Activated T-cell treated with anti-CD3 and anti-CD28 coated beads, Interleukin-2, amount 50 U/mL, for 72 hours (primary cell): ENCODE measurements around the gene FAM184A. TPM values are rescaled to one million over a fixed set of nuclear protein-coding genes. Genes with fewer than 3 reads are reported as not detected.

ENCODE experiments used
- ATAC-seq, 2 donors: fragments of 150-1000 bp; cut with Tn5 transposase; replicated peaks in 1 of 2; 2 replicates each; pipeline ENCODE4 v1.10.0; 2021; ENCODE audit warnings: moderate library complexity in 2 of 2, mild to moderate bottlenecking in 1 of 2
- DNase-seq, 2 donors: peaks; one replicate each; pipeline ENCODE4 v3.0.0; 2021 to 2022; ENCODE audit warnings: mixed read lengths in 1 of 2
- H3K27ac Mint-ChIP-seq: one replicate; pipeline ENCODE4 v1.8.0; 2022; ENCODE audit warnings: mild to moderate bottlenecking, moderate library complexity, mixed read lengths
- H3K27me3 Mint-ChIP-seq: one replicate; pipeline ENCODE4 v1.8.0; 2022; ENCODE audit warnings: low read depth, mixed read lengths
- H3K36me3 Mint-ChIP-seq, 2 donors: one replicate each; pipeline ENCODE4 v1.8.0; 2022; ENCODE audit warnings: mixed read lengths in 2 of 2, mild to moderate bottlenecking in 1 of 2; ENCODE audit not compliant: insufficient read depth in 2 of 2
- H3K4me1 Mint-ChIP-seq: one replicate; pipeline ENCODE4 v1.8.0; 2022; ENCODE audit warnings: low read depth, mixed read lengths
- H3K4me3 Mint-ChIP-seq, 2 donors: one replicate each; pipeline ENCODE4 v1.8.0; 2022; ENCODE audit warnings: mild to moderate bottlenecking in 2 of 2, mixed read lengths in 2 of 2, moderate library complexity in 2 of 2
- H3K9me3 Mint-ChIP-seq, 2 donors: one replicate each; pipeline ENCODE4 v1.8.0; 2022; ENCODE audit warnings: mixed read lengths in 2 of 2
- total RNA-seq, 2 donors: library from RNA; stranded (reverse); gene quantifications; one replicate each; pipeline ENCODE4 v1.2.3, GENCODE V29; 2022

Gene FAM184A
- total RNA-seq, 2 donors from 2014 or later = 18.4 to 18.5 TPM

DNA sequence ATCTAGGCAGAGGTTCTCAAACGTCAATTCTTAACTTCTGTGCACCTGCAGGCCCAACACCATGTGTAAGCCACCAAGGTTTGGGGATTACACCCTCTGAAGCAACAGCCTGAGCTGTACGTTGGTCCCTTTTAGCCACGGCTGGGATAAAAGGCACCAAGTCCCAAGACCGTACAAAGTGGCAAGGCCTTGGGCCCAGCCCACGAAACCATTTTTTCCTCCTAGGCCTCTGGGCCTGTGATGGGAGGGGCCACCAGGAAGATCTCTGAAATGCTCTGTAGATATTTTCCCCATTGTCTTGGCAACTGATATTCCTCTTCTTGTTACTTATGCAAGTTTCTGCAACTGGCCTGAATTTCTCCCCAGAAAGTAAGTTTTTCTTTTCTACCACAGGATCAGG lies 4.5 kb upstream of the FAM184A start:
- peaks cover 2 to 10% of the 10 kb centered on the region in 2 donors for H3K9me3 Mint-ChIP-seq
- peaks cover 14% of the 10 kb centered on the region for H3K4me1 Mint-ChIP-seq
- peaks cover 9 to 13% of the 10 kb centered on the region in 2 donors for H3K36me3 Mint-ChIP-seq
- H3K4me3 Mint-ChIP-seq = no peak overlapping the region
- H3K27ac Mint-ChIP-seq = no peak overlapping the region
- DNase-seq (no peak), ATAC-seq (no peak)
- peaks cover 7% of the 10 kb centered on the region for H3K27me3 Mint-ChIP-seq

DNA sequence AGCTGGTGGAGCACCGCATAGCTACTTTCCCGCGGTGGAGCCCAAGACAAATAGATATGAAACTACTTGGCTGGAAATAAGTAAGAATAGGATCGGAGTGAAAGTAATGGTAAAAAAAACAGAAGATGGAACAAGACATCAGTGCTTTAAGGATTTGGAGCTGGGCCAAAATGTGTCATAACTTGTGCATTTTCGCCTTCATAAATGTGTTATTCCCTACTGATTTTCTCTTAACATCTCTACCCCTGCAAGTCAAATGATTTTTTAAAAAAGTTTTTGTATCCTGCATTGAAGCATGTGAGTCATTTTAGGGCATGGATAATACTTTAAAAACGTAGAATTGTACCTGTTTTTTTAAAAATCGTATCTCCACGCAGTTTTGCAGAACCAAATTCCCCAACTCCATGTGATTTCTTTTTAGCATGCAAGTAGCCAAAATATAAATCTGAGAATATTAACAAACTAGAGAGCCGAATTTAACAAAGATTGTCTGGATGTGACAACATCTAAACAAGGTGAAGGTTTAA lies 882 bp upstream of the FAM184A start:
- DNase-seq (no peak), ATAC-seq (no peak)
- H3K27me3 Mint-ChIP-seq = no peaks in the 10 kb centered on the region
- peaks cover 9 to 13% of the 10 kb centered on the region in 2 donors for H3K36me3 Mint-ChIP-seq
- H3K4me1 Mint-ChIP-seq = peaks cover 44% of the 10 kb centered on the region
- peaks cover 2 to 10% of the 10 kb centered on the region in 2 donors for H3K9me3 Mint-ChIP-seq
- H3K27ac Mint-ChIP-seq = peak overlapping the region; percentile 59
- H3K4me3 Mint-ChIP-seq = peak overlapping the region; percentile 92 to 93

DNA sequence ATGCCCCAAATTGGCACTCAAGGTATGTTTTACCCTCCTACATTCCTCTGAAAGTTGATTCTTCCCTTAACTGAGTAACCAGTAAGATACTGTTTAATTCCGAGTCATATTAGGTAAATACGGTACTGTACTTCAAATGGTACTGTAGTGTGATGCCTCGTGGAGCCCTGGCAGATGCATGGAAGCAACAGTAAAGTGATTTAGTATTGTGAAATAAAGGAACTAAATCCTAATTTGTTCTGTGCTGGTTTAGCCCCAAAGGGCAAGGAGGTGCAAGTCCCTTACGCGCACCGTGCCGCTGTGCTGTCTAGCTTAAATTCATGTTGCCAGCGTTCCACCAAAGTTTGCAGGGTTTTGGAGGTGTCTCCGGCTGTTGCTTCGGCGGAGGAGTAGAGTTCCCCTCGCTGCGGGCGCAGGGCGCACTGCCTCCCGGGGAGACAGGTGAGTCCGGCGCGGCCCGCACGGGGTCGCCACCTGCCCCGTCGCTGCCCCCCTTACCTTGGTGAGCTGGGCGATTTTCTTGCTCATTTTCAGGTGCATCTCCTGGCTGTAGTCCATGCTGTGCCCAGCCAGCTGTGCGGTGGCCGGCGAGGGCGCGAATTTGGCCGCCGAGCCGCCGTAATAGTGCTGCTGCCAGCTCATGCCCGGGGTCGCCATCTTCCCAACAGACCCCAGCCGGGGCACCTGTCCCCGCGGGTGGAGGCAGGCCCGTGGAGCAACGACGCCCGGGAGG lies 655 bp downstream of the FAM184A start:
- H3K27me3 Mint-ChIP-seq = no peaks in the 10 kb centered on the region
- peaks cover 1 to 6% of the 10 kb centered on the region in 2 donors for H3K36me3 Mint-ChIP-seq
- H3K9me3 Mint-ChIP-seq = peaks cover 2 to 3% of the 10 kb centered on the region in 2 donors
- H3K27ac Mint-ChIP-seq = peak overlapping the region; percentile 89
- H3K4me3 Mint-ChIP-seq = peak overlapping the region; percentile 86 to 94
- peak; percentile 65 to 70 for DNase-seq
- peak; percentile 37 to 50 for ATAC-seq
- peaks cover 59% of the 10 kb centered on the region for H3K4me1 Mint-ChIP-seq

DNA sequence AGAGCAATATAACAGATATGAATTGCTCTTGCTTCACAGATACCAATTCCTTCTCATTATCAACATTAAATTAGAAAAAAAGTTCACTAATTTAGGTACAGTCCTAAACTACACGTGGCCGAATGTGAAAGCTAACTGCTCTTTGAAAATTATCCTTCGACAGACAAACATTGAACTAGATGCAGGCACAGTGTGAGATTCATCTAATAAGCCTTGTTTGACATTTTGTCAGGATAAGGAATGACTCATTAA lies 1.1 kb downstream of the FAM184A start:
- no peaks in the 10 kb centered on the region for H3K27me3 Mint-ChIP-seq
- DNase-seq (no peak), ATAC-seq (no peak)
- H3K27ac Mint-ChIP-seq = peak overlapping the region; percentile 89
- H3K4me3 Mint-ChIP-seq = peak overlapping the region; percentile 86 to 94
- peaks cover 2 to 3% of the 10 kb centered on the region in 2 donors for H3K9me3 Mint-ChIP-seq
- H3K36me3 Mint-ChIP-seq = peaks cover 1 to 6% of the 10 kb centered on the region in 2 donors
- peaks cover 60% of the 10 kb centered on the region for H3K4me1 Mint-ChIP-seq

DNA sequence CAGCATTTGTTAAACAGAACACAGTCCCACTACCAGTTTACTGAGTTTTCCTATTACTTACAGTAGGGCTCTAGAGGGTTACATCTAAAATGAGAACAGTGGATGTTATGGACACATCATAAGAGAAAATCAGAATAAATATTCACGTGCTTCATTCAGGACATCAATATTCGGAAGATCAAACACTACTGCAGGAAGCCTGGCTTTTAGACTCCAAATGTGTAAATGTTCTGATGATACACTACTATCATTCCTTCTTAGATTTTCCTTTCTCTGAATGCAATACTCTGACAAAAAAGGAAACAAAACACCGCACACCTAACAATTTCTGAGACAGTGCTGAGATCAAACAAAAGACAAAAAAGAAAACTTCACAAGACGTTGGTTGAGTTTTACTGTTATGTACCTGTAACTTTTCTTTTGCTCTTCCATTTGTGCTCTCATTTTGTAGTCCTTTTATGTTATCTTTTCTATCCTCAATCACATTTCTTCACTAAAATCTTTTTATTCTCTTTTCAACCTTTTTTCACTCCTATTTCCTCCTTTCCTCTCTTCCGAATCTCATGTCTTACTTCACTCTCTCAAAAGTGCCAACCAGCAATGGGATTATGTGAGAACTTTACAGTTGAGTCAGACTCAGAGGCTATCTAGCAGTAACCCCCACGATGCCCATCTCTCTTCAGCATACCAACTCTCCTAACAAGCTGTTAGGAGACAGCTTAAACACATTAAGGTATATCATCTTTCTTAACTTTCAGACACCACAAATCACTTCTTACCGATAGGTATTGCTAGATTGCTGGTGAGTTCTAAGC lies 1.7 kb downstream of the FAM184A start:
- peak; percentile 11 to 18 for ATAC-seq
- no peaks in the 10 kb centered on the region for H3K9me3 Mint-ChIP-seq
- peaks cover 1 to 4% of the 10 kb centered on the region in 2 donors for H3K36me3 Mint-ChIP-seq
- H3K27me3 Mint-ChIP-seq = no peaks in the 10 kb centered on the region
- DNase-seq = peak in 1 of 2 donors; percentile 14
- peaks cover 60% of the 10 kb centered on the region for H3K4me1 Mint-ChIP-seq
- H3K4me3 Mint-ChIP-seq = peak overlapping the region; percentile 86 to 94
- peak overlapping the region; percentile 89 for H3K27ac Mint-ChIP-seq

DNA sequence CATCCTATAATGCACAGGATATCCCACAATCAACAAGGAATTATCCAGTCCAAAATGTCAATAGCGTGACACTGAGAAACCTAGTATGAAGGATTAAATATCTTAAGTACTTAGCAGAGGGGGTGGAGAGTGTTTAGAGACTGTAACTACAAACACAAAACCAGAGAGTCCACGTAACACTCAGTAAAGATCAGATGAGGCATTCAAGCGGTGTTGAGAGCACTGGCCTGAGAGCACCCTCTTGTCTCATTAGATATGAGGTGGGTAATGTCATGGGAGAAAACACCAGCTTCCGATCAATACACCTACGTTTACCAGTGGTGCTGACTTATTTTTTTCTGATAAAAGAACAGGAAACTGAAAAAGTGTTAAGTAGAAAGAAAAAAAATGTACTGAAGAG lies 2.3 kb downstream of the FAM184A start:
- H3K27me3 Mint-ChIP-seq = no peaks in the 10 kb centered on the region
- H3K4me3 Mint-ChIP-seq = peak overlapping the region; percentile 86 to 94
- H3K36me3 Mint-ChIP-seq = peaks cover 1 to 4% of the 10 kb centered on the region in 2 donors
- H3K9me3 Mint-ChIP-seq = no peaks in the 10 kb centered on the region
- DNase-seq = peak; percentile 22 to 41
- peaks cover 60% of the 10 kb centered on the region for H3K4me1 Mint-ChIP-seq
- peak; percentile 58 for ATAC-seq
- peak overlapping the region; percentile 89 for H3K27ac Mint-ChIP-seq

DNA sequence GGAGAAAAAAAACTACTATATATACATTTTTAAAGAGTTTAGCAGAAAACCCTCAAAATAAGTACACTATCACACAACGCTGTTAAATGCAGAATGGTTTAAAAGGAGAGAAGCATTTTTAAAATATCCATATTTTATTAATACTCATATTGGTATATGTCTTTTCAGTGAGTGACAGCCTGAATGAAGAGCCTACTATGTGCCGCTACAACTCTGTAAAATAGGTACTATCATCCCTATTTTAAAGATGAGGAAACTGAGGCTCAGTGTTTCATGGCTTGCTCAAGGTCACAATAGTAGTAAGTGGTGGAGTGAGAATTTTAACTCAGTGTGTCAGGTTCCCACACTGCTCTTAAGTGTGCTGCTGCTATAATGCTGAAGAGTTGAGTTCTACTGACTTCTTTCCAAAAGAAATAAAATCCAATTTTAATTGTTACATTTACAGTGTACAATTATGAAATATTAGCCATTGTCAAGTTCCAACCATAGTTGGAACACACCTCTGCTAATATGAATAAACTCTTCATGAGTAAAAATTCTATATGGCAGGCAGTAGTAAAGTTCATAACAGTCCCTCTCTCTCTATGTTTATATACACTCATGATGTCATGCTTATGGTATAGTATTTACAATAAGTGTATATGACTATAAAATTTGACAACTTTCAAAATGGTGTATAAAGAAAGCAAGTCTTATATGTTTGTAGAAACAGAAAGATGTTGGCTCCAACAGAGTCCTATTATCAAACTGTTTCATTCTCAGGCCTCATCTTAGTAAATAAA lies 3.1 kb downstream of the FAM184A start:
- H3K4me1 Mint-ChIP-seq = peaks cover 60% of the 10 kb centered on the region
- ATAC-seq (no peak), DNase-seq (no peak)
- H3K27ac Mint-ChIP-seq = peak overlapping the region; percentile 89
- H3K36me3 Mint-ChIP-seq = peaks cover 1 to 4% of the 10 kb centered on the region in 2 donors
- no peaks in the 10 kb centered on the region for H3K27me3 Mint-ChIP-seq
- H3K9me3 Mint-ChIP-seq = no peaks in the 10 kb centered on the region
- H3K4me3 Mint-ChIP-seq = peak overlapping the region; percentile 86 to 94

DNA sequence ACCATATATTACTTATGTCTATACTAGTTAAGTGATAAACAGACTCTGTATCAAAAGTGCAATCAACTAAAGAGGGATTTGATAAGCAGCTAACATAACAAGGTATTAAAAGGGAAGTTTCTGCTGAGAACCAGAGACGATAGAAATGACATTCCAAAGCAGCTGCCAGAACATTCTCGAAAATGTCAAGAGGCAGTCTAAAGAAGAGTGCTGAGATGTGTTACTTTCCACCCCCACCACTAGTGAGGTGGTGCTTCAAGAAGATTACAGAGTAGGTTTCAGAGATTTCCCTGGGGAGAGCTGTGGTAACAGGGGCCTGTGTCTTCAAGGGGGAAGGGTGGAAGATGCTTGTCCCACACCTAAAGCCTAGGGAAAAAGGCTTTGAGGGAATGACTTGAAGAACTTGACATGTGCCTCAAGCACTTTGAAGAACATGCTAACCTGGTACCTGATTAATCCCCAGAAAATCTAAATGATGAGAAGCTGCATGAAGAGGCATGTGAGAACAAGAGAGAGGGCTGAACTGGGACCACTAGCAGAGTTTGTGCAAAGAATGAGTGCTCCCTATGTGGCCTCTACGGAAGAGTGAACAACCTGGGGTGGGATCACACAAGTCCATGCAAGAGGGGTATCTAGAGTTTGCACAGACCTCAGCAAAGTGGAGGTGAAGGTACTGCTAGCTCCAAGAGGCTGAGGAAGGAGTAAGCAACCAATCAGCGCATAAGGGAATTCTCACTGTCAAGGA lies 5.0 kb downstream of the FAM184A start:
- H3K27me3 Mint-ChIP-seq = no peaks in the 10 kb centered on the region
- no peak overlapping the region for H3K27ac Mint-ChIP-seq
- no peaks in the 10 kb centered on the region for H3K36me3 Mint-ChIP-seq
- DNase-seq (no peak), ATAC-seq (no peak)
- H3K9me3 Mint-ChIP-seq = no peaks in the 10 kb centered on the region
- peak overlapping the region in 1 of 2 donors; percentile 6 for H3K4me3 Mint-ChIP-seq
- peaks cover 47% of the 10 kb centered on the region for H3K4me1 Mint-ChIP-seq

DNA sequence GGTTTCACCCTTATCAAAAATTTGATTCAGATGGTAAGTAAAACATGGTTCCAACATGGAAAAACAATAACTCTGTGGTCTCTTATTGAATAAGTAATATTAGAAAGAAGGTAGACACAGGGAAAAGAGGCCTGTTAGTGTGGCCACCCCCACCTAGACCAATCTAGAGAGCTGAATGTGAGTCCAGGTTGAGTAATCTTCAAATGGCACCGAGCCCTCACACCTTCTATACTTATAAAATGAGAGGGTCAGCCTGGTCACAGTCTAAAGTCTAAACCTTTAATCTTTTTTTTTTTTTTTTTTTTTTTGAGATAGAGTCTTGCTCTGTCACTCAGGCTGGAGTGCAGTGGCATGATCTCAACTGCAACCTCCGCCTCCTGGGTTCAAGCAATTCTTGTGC lies 6.9 kb downstream of the FAM184A start:
- ATAC-seq = no peak
- Mint-ChIP-seq H3K4me3 (no peak overlapping the region), H3K27me3 (no peaks in the 10 kb centered on the region), H3K36me3 (no peaks in the 10 kb centered on the region), H3K9me3 (no peaks in the 10 kb centered on the region), H3K27ac (no peak overlapping the region), H3K4me1 (peaks cover 38% of the 10 kb centered on the region)
- no peak for DNase-seq

DNA sequence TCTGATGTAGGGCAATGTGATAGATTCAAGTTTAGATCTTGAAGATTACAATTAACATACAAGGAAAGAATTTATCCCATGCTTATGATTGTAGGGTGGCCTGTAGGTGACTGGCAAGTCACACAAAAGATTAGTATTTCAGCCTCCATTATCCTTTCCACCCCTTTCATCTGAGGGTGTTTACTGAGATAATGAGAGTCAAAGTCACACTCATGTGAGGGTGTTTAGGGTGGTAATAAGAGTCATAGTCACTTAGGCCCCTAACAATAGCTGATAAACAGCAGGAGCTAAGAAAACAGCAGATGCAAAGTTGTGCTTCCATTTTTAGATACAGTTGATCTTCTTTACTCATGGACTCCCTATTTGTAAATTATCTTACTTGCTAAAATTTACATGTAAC lies 11.4 kb downstream of the FAM184A start:
- DNase-seq (no peak), ATAC-seq (no peak)
- H3K27ac Mint-ChIP-seq = no peak overlapping the region
- no peak overlapping the region for H3K4me3 Mint-ChIP-seq
- no peaks in the 10 kb centered on the region for H3K36me3 Mint-ChIP-seq
- no peaks in the 10 kb centered on the region for H3K27me3 Mint-ChIP-seq
- H3K9me3 Mint-ChIP-seq = no peaks in the 10 kb centered on the region
- H3K4me1 Mint-ChIP-seq = no peaks in the 10 kb centered on the region

DNA sequence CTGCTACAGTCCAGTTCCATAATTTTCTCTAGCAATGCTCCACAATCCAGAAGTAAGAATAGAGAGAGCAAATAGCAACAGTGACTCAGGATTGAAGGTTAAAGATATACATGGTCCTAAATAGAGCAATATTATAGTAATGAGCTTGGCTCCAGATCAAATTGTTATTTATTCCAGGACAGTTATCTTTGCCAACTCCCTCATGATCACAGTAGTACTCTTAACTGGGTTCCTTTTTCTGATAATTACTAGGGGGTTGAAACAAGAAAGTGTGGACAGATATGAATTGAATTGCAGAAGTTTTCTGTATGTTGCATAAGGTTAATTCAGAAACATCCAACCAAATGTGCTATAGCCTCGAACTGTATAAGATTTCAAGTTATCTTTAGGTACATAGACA lies 11.9 kb downstream of the FAM184A start:
- H3K27ac Mint-ChIP-seq = no peak overlapping the region
- no peak overlapping the region for H3K4me3 Mint-ChIP-seq
- no peak for ATAC-seq
- no peaks in the 10 kb centered on the region for H3K4me1 Mint-ChIP-seq
- no peaks in the 10 kb centered on the region for H3K36me3 Mint-ChIP-seq
- no peak for DNase-seq
- H3K27me3 Mint-ChIP-seq = no peaks in the 10 kb centered on the region
- no peaks in the 10 kb centered on the region for H3K9me3 Mint-ChIP-seq

DNA sequence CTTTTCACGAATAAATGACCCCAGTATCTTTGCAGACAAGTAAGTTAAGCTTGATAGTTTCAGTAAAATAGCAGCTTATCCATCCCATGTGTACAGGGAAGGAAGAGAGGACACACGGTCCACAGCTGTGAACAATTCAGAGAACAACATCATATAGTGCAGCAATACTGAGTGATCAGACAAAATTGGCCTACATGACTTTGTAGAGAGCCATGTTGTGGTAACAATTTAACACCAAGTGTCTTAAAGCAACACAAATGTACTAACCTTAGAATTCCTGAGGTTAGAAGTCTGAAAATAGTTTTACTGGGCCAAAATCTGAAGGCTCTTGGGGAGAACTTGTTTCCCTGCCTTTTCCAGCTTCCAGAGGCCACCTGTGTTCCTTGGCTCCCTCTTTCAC lies 12.5 kb downstream of the FAM184A start:
- ATAC-seq (no peak), DNase-seq (no peak)
- peaks cover 2% of the 10 kb centered on the region for H3K4me1 Mint-ChIP-seq
- no peaks in the 10 kb centered on the region for H3K27me3 Mint-ChIP-seq
- no peak overlapping the region for H3K4me3 Mint-ChIP-seq
- no peaks in the 10 kb centered on the region for H3K9me3 Mint-ChIP-seq
- H3K36me3 Mint-ChIP-seq = no peaks in the 10 kb centered on the region
- H3K27ac Mint-ChIP-seq = no peak overlapping the region
